Right lung (tissue), 5 donors: Measurements from ENCODE around the gene ZNF814. TPM values are rescaled to one million over a fixed set of nuclear protein-coding genes. Genes with fewer than 3 reads are reported as not detected.
A peak's percentile ranks its signal among the peaks of the same experiment; 100 is the strongest.
"Not testable (repeated sequence)": the region's sequence is repeated elsewhere in the genome, so short reads cannot be mapped to it uniquely, and the experiment has no call there.

Experiments
- DNase-seq, 2 donors: peaks; one replicate each; pipeline ENCODE4 v3.0.0-alpha.2; 2013
- polyA plus RNA-seq, 5 donors: library from polyadenylated mRNA; unstranded; fragments of 120-200 nt; gene quantifications; one replicate each; pipeline versions ENCODE4 v1.2.1 to v1.2.3, GENCODE V29; 2013; ENCODE audit warnings: inconsistent platforms in 1 of 5, low replicate concordance in 1 of 5; ENCODE audit not compliant: insufficient read length in 5 of 5, insufficient read depth in 1 of 5

ZNF814 gene
- polyA plus RNA-seq, 5 donors: 47.1 to 62.9 (median 61.2) TPM

DNA sequence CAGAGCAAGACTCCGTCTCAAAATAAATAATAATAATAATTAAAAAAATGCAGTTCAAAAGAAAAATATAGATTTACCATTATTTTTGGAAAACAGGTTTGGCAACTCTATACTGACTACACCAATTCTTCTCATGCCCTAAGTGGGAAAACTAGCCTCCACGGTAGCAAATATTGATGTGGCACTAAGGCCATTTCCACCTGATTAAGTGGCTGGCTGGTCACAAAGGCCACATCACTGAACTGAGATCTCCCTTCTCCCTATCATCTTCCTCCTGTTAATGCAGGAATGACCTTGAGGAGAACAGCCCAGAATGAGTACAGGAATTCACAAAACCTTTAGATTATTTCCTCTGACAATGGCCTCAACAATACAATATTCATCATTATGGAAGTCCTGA is 18.6 kb downstream of the ZNF814 start:
- no peak for DNase-seq

DNA sequence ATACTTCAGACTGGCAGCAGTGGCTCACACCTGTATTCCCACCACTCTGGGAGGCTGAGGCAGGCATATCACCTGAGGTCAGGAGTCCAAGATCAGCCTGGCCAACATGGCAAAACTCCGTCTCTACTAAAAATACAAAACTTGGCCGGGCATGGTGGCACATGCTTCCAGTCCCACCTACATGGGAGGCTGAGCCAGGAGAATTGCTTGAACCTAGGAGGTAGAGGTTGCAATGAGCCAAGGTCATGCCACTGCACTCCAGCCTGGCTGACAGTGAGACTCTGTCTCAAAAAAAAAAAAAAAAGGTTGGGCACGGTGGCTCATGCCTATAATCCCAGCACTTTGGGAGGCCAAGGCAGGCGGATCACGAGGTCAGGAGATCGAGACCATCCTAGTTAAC is 19.2 kb downstream of the ZNF814 start:
- not testable (repeated sequence) for DNase-seq

DNA sequence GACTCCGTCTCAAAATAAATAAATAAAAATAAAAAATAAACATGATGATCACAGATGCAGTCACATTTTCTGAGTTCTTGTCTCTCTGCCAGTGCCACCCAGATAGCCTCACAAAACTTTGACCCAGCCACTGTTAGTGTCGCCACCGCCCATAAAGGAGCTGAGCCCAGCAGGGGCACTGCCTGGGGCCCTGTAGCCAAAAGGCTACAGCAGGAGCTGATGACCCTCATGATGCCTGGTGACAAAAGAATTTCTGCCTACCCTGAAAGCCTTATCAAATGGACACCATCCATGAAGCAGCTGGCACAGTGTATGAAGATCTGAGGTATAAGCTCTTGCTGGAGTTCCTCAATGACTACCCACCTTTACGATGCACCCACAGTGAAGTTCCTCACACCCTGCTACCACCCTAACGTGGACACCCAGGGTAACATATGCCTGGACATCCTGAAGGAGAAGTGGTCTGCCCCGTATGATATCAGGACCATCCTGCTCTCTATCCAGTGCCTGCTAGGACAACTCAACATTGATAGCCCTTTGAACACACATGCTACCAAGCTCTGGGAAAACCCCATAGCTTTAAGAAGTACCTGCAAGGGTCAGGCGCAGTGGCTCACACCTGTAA is 20.9 kb downstream of the ZNF814 start:
- no peak for DNase-seq

DNA sequence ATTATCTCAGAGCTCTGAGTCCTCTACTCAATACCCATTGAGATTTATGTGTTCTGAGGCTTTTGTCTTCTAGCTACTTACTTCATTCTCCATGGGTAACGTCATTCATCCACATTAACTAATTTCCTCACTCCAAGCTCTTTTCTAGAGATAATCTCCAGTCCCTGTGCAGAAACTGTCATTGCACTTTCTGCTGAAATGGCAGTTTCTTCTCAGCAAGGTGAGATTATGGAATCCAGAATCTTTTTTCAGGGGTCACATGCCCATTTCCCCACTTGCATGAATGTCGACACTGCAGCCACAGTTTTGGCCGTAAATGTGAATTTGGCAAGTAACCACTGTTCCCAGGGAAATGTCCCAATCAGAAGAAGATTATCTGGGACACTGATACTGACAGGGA is 26.5 kb downstream of the ZNF814 start:
- DNase-seq: not testable (repeated sequence)

DNA sequence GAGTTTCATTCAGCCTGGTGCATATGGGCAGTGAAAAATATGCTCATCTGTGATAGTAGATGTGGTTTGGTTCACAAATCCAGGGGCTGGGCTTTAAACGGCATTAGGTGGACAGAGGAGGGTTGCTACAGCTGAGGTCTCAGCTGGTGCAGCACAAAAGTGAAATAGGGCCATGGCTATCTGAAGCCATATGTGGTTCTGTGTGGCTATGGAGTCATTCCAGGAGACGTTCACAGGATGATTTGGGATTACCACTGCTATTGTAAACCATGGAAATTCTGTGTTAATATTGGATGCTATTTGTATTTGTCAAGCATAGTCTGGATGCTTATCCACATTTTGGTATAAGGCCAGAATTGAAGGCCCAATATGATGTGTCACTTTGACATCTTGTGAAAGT is 34.7 kb downstream of the ZNF814 start:
- DNase-seq: not testable (repeated sequence)

DNA sequence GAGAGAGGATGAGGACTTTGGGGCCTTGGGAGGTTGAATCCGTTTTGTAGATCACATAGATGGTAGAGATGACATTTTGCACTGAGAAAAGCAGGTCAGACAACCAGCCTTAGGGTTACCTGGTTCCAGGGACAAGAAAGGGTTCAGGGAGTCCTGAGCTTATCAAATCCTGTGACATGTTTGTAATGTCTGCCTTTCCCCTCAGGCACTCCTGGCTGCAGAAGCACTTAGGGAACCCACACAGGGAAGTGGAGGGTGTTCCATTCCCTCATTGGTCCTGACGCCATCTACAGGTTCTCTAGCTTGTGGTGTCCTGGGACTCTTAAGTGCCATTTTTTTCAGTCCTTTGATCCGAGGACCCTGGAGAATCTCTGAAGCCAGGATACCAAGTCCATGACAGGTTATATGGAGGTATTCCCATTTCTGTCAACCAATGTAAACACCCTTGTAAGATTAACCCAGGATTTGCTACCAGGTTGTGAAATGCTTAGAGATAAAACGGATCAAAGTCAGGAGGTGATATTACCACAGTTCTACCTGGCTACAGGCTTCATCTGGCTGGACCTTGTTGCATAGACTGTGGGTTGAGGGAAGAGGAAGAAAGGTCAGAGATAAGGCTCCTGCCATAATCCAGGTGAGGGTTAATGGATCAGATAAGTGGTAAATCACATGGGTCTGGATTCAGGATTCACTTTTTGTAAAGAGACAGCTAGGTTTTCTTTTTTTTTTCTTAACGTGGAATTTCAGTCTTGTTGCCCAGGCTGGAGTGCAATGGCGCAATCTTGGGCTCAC is 36.8 kb downstream of the ZNF814 start:
- DNase-seq: not testable (repeated sequence)

DNA sequence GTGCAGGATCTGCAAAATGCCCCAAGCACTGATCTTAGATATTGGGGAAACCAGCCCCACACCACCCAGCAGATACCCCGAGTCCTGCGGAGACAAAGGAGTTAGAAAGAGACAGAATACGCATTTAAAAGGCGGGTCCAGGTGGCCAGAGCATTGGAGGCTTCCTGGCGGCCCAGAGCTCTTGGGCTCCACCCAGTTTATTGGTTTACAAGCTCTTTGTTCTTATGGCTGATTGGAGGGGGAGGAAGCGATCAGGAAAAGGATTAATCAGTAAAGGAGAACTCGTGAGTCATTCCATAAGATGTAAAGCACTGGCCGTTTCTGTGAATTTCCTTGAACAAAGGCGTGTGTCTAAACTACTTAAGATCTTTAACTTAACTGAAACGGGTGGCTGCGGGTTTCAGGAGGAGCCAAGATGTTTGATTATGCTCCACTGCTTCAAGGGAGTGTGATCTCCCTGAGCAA is 38.3 kb downstream of the ZNF814 start:
- no peak for DNase-seq

DNA sequence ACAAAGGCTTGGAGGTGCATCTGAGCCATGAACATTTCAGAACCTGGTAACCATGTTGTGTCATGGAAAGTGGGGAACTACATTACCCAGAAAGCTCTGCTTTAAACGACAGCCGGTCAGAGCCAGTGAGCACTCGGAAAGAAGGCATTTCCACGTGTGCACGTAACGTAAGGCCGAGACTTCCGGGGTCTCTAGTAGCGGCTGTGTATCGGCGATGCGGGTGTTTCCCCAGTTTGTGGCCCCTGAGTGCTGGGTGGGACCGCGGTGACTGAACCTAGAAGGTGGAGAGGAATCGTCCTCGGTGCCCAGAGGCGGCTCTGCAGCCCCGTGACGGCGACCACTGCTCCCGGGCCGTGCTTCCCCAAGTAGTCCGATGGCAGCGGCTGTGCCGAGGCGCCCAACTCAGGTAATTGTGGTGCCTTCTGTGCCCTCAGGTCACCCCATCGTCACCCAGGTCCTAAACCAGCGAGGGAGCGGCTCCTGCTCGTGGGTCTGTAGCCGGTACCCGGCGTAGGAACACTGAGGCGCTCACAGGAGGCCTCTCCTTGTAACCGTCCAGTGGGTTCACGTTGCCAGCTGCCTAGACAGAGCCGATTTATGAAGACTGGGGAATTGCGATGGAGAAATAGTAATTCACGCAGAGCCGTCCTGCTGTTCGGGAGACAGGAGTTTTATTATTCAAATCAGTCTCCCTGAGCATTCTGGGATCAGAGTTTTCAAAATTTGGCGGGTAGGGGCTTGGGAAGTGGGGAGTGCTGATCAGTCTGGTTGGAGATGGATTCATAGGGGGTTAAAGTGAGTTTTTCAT is 39.0 kb downstream of the ZNF814 start, which contains the start of gene ZNF587:
Gene ZNF587, plus strand, starts transcription at position 194 of the 808 bp plus-strand sequence. Its CDS starts 180 bp downstream, at position 374.
- DNase-seq: peak; percentile 61 to 68

DNA sequence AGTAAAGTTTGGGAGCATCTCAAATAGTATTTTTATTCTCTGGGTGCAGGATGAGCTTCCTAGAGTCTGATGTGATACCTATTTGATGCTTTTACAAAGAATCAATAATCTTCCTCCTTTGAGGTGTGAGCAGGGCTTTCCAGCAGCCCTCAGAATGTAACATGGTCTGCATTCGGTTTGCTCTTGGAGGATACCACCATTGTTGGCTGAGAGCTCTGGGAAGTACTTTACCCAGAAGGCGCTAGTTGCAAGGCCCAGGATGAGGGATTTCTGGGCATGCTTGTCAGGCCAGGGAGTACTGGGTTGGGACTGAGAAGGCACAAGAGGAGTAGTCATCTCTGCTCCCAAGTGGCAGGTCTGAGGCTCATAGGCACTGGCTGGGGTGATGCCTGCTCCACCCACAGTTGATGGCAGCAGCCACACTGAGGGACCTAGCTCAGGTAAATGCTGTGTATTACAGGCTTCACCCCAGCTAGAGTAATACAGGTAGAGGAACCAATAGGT is 39.6 kb downstream of the ZNF814 start:
- not testable (repeated sequence) for DNase-seq

DNA sequence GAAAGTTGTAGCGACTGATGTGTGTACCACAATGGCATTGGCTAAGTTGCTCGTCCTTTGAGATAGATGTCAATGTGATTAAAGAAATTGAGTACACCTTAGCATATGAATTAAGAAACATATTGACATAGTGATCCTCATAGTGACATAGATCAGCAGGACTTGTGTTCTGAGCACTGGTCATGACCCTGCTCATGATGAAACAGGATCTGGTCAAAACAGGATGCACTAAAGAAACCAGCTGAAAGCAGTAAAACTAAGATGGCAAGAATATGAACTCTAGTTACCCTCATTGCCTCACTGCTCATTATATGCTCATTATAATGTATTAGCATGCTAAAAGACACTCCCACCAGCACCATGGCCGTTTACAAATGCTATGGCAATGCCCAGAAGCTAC is 41.7 kb downstream of the ZNF814 start:
- not testable (repeated sequence) for DNase-seq

DNA sequence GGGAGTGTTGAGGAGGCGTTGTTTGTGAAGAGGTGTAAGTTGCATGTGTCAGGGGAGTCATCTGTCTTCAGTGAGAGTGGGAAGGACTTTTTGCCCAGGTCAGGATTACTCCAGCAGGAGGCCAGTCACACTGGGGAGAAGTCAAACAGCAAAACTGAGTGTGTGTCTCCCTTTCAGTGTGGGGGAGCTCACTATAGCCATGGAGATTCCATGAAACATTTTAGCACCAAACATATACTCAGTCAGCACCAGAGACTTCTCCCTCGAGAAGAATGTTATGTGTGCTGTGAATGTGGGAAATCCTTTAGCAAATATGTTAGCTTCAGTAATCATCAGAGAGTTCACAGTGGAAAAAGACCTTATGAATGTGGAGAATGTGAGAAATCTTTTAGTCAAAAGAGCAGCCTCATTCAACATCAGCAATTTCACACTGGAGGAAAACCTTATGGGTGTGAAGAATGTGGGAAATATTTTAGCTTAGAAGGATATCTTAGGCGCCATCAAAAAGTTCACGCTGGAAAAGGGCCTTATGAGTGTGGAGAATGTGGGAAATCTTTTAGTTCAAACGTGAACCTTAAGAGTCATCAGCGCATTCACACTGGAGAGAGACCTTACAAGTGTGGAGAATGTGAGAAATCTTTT is 47.6 kb downstream of the ZNF814 start:
- DNase-seq: no peak

DNA sequence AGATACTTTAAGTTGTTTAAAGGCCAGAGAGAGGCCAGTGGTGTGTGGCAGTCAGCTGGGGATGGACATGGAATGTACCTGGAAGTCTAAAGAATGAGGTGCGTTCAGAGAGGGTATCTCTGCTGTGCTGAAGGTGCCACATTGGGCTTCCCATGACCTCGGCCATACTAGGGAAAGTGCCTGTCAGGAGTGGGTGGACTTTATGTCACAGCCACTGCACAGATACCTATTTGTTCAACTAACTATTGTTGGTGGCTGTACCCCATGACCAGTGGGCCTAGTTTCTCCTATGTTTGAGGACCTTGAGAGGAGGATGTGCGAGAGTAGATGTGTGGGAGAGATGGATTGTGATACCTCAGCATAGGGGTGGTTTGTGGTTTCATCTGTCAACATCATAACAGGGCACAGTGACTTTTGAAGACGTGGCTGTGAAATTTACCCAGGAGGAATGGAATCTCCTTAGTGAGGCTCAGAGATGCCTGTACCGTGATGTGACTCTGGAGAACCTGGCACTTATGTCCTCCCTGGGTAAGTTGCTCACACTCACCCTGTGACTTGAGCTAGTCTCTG is 50.1 kb downstream of the ZNF814 start:
- DNase-seq: not testable (repeated sequence)

DNA sequence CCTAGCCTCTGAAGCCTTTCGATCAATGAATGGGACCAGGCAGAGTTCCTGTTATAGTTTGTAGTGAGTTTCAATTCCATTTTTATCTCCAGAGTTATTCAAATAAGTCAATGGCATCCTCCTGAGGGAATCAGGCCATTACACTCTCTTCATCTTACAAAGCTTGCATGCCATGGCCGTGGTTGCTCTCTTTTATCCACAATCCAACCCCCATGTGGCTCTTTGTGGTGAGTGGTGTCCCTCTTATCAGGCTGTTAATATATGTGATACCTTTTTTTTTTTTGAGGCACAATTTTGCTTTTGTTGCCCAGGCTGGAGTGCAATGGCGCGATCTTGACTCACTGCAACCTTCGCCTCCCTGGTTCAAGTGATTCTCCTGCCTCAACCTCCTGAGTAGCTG is 51.8 kb downstream of the ZNF814 start:
- not testable (repeated sequence) for DNase-seq

DNA sequence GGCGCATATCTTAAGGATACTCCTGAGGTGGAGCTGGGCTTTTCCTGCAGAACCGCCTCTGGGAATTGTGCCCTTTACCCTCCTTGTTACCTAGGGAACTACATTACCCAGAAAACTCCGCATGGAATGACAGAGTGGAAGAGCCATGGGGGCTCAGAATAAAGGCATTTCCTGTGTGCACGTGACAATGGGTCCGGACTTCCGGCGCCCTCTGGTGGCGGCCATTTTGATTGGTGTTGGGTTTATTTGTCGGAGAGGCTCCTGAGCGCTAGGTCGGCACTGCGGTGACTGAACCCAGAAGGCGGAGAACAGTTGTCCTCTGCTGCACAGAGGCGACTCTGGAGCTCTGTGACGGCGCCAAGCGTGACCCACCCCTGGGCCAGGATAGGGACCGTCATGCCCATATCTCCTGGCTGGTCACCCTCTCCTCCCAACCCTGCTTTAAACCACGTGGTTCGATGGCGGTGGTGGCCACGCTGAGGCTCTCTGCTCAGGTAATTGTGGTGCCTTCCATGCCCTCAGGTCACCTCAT is 58.7 kb downstream of the ZNF814 start, which contains the start of gene ZNF587B:
Gene ZNF587B, plus strand, starts transcription at position 229 of the 532 bp plus-strand sequence. Its CDS starts 230 bp downstream, at position 459.
- peak; percentile 64 to 72 for DNase-seq

DNA sequence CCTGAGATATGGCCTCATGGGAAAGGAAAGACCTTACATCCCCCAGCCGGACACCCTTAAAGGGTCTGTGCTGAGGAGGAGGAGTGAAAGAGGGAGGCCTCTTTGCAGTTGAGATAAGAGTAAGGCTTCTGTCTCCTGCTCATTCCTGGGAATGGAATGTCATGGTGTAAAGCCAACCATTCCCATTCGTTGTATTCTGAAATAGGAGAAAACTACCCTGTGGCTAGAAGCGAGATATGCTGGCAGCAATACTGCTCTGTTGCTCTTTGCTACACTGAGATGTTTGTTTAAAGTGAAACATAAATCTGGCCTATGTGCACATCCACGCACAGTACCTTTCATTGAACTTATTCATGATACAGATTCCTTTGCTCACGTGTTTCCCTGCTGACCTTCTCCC is 59.5 kb downstream of the ZNF814 start:
- no peak for DNase-seq

DNA sequence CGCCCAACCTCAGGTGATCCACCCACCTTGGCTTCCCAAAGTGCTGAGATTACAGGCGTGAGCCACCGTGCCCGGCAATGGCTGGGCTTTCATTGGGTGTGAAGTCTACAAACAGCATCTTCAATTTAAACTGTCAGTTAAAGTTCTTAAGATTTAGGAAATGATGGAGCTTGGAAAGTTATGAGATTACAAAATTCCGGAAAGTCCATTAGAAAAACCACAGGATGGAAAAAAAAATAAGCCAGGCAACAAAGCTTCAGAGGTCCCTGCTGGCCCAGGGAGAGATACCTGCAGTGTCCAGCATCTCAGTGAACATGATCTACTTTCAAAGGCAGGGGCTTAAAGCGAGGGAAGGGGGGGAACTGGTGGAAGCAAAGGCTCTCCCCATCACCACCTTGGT is 63.3 kb downstream of the ZNF814 start:
- no peak for DNase-seq

DNA sequence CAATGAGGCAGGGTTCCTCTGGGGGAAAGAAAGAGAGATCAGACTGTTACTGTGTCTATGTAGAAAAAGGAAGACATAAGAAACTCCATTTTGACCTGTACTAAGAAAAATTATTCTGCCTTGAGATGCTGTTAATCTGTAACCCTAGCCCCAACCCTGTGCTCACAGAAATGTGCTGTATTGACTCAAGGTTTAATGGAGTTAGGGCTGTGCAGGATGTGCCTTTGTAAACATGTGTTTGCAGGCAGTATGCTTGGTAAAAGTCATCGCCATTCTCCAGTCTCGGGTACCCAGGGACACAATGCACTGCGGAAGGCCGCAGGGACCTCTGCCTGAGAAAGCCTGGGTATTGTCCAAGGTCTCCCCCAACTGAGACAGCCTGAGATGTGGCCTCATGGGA is 65.2 kb downstream of the ZNF814 start:
- not testable (repeated sequence) for DNase-seq

DNA sequence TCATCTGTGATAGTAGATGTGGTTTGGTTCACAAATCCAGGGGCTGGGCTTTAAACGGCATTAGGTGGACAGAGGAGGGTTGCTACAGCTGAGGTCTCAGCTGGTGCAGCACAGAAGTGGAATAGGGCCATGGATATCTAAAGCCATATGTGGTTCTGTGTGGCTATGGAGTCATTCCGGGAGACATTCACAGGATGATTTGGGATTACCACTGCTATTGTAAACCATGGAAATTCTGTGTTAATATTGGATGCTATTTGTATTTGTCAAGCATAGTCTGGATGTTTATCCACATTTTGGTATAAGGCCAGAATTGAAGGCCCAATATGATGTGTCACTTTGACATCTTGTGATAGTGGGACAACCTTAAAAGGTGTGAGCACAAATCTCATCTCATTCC is 65.7 kb downstream of the ZNF814 start:
- not testable (repeated sequence) for DNase-seq

DNA sequence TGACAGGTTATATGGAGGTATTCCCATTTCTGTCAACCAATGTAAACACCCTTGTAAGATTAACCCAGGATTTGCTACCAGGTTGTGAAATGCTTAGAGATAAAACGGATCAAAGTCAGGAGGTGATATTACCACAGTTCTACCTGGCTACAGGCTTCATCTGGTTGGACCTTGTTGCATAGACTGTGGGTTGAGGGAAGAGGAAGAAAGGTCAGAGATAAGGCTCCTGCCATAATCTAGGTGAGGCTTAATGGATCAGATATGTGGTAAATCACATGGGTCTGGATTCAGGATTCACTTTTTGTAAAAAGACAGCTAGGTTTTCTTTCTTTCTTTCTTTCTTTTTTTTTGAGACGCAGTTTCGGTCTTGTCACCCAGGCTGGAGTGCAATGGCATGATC is 67.3 kb downstream of the ZNF814 start:
- not testable (repeated sequence) for DNase-seq

DNA sequence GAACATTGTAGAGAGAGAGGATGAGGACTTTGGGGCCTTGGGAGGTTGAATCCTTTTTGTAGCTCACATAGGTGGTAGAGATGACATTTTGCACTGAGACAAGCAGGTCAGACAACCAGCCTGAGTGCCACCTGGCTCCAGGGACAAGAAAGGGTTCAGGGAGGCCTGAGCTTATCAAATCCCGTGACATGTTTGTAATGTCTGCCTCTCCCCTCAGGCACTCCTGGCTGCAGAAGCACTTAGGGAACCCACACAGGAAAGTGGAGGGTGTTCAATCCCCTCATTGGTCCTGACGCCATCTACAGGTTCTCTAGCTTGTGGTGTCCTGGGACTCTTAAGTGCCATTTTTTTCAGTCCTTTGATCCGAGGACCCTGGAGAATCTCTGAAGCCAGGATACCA is 67.7 kb downstream of the ZNF814 start:
- not testable (repeated sequence) for DNase-seq

DNA sequence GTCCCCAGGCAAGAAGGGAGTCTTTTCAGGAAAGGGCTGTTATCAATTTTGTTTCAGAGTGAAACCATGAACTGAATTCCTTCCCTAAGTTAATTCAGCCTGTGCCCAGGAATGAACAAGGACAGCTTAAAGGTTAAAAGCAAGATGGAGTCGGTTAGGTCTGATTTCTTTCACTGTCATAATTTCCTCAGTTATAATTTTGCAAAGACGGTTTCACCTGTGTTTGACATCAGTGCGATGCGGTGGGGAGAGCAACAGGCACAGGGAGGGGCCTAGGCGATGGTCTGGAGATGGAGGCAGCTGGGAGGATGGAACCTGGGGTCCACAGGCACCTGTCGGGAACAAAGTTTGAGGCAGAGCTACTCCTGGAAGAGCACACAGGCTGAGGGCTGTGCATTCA is 68.2 kb downstream of the ZNF814 start:
- no peak for DNase-seq
